GM12878 (cell line): Measurements from ENCODE around the gene NPLOC4.

Experiments
- ATF3 ChIP-seq: IDR thresholded peaks from 2 replicates; pipeline ENCODE4 v1.6.1; 2011; ENCODE audit warnings: low read depth, mild to moderate bottlenecking, low read length, moderate library complexity, borderline replicate concordance; ENCODE audit errors: extremely low read depth
- CTCF ChIP-seq, 3 experiments: IDR thresholded peaks in 2 of 3; conservative IDR thresholded peaks in 1 of 3; 2 replicates each; pipeline ENCODE4 v1.5.1; 2011; ENCODE audit warnings: low read depth in 3 of 3, low read length in 3 of 3, mild to moderate bottlenecking in 3 of 3, control low read depth in 2 of 3, moderate library complexity in 2 of 3, inconsistent platforms in 1 of 3, mixed read lengths in 1 of 3; ENCODE audit not compliant: control insufficient read depth in 2 of 3, insufficient read depth in 1 of 3; ENCODE audit errors: extremely low read depth in 1 of 3
- POLR2A ChIP-seq: IDR thresholded peaks from 2 replicates; pipeline ENCODE4 v1.6.1; 2011; ENCODE audit warnings: low read depth, mild to moderate bottlenecking, low read length
- TAF1 ChIP-seq: IDR thresholded peaks from 2 replicates; pipeline ENCODE4 v1.6.1; 2011; ENCODE audit warnings: mild to moderate bottlenecking, low read depth, low read length, borderline replicate concordance
- ZBTB4 ChIP-seq: fragments of 450-650 bp; formaldehyde crosslinking; IDR thresholded peaks from 2 replicates; pipeline ENCODE4 v1.4.0; 2022; ENCODE audit warnings: mild to moderate bottlenecking, moderate library complexity
- ZNF24 ChIP-seq: fragments of 450-650 bp; IDR thresholded peaks from 2 replicates; pipeline ENCODE4 v1.6.1; 2017; ENCODE audit warnings: antibody characterized with exemption, mild to moderate bottlenecking

GRCh38 chr17:81590121-81590520 is 46.8 kb downstream of the NPLOC4 start:
- TF ChIP-seq POLR2A (no peak), CTCF (IDR thresholded peaks at IDR 0.05 in 2 of 3, conservative IDR thresholded peaks at IDR 0.05 in 1 of 3; ENCODE audit: control insufficient read depth in 2 of 3, extremely low read depth in 1 of 3, insufficient read depth in 1 of 3, low read depth in 3 of 3, low read length in 3 of 3) (no peak), ZBTB4 (CRISPR knock-in tag) (no peak), TAF1 (no peak), ZNF24 (no peak), ATF3 (no peak)
